Measurements from ENCODE around the gene KLK3.
"Not testable (repeated sequence)": the region's sequence is repeated elsewhere in the genome, so short reads cannot be mapped to it uniquely, and the experiment has no call there.

The KLK3 gene

DNA sequence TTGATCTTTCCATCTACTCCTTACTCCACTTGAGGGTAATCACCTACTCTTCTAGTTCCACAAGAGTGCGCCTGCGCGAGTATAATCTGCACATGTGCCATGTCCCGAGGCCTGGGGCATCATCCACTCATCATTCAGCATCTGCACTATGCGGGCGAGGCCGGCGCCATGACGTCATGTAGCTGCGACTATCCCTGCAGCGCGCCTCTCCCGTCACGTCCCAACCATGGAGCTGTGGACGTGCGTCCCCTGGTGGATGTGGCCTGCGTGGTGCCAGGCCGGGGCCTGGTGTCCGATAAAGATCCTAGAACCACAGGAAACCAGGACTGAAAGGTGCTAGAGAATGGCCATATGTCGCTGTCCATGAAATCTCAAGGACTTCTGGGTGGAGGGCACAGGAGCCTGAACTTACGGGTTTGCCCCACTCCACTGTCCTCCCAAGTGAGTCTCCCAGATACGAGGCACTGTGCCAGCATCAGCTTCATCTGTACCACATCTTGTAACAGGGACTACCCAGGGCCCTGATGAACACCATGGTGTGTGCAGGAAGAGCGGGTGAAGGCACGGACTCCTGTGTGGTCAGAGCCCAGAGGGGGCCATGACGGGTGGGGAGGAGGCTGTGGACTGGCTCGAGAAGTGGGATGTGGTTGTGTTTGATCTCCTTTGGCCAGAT, 15.8 kb downstream of the KLK3 start:
- DNase-seq = no peak

GRCh38 chr19:50873056-50873455, 18.3 kb downstream of the KLK3 start, which contains the start of gene KLK2:
TSS of gene KLK2 (plus strand) at chr19:50873439. CDS start at chr19:50873474, 35 bp downstream.
- DNase-seq = no peak

DNA sequence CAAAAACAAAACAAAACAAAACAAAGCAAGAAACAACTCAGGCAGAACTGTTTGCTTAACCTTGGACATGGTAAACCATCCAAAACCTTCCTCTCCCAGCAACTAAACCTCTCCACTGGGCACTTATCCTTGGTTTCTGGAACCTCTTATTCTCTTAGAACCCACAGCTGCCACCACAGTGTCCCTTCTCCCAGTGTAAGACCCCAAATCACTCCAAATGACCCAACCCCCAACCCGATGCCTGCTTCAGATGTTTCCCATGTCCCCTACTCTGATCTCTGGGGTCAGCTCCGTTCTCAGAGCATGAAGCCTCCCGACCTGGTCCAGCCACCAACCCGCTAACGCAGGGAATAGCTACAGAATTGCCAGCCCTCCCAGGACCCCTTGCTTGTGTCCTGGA, 19.5 kb downstream of the KLK3 start:
- no peak for DNase-seq

GRCh38 chr19:50875795-50876422, 21.2 kb downstream of the KLK3 start:
- no peak for DNase-seq

GRCh38 chr19:50876456-50876855, 21.7 kb downstream of the KLK3 start:
- no peak for DNase-seq

- DNase-seq = no peak
Observed at GRCh38 chr19:50877338-50877737, 22.6 kb downstream of the KLK3 start.

GRCh38 chr19:50878851-50879250, 24.1 kb downstream of the KLK3 start:
- DNase-seq = no peak

GRCh38 chr19:50880241-50880640, 25.5 kb downstream of the KLK3 start:
- DNase-seq = no peak

- no peak for DNase-seq
Observed at GRCh38 chr19:50882188-50882587, 27.5 kb downstream of the KLK3 start.

GRCh38 chr19:50889638-50890037, 34.9 kb downstream of the KLK3 start:
- DNase-seq = no peak

- DNase-seq = no peak
Observed at GRCh38 chr19:50890422-50891252, 35.9 kb downstream of the KLK3 start.

DNA sequence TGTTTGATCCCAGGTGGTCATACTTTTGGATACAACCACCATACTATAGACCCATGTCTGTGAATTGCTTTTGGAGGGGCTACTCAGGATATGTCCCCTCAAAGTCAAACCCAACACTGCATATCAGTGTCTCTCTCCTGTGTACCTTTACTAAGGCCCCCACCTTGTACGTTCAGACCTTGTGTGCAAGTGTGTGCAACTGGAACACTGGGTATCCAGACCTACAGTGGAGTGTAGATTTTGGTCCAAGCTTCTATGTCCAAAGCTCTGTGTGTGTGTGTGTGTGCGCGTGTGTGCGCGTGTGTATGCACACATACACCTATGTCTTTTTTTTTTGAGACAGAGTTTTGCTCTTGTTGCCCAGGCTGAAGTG, 36.5 kb downstream of the KLK3 start:
- DNase-seq = no peak

DNA sequence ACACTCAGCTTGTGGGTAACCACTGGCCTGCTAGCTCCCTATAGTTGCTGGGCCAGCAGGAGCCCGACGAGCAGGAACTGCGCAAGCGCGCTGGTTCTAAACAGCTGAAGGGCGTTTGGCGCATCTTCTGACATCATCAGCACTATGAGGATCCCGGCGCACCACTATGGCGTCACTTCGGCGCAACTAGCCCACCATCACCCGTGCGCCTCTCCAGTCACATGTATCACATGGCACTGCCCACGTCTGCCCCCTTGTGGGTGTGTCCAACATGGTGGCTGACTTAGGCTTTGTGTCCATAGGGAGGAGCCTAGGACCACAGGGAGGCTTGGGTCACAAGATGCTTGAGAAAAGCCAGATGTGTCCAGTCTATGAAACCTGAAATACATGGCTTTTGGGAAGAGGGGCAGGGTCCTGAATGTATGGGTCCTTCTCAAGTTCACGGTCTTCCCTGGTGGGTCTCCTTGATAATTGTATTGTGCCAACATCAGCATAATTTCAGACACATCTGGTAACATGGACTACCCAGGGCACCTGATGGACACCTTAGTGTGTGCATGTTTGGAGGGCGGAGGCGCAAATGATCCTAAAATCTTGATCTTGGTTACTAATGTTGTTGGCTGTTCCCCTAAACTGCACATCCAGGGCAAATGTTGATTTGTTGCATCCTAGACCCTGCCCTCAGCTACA, 38.5 kb downstream of the KLK3 start:
- no peak for DNase-seq

DNA sequence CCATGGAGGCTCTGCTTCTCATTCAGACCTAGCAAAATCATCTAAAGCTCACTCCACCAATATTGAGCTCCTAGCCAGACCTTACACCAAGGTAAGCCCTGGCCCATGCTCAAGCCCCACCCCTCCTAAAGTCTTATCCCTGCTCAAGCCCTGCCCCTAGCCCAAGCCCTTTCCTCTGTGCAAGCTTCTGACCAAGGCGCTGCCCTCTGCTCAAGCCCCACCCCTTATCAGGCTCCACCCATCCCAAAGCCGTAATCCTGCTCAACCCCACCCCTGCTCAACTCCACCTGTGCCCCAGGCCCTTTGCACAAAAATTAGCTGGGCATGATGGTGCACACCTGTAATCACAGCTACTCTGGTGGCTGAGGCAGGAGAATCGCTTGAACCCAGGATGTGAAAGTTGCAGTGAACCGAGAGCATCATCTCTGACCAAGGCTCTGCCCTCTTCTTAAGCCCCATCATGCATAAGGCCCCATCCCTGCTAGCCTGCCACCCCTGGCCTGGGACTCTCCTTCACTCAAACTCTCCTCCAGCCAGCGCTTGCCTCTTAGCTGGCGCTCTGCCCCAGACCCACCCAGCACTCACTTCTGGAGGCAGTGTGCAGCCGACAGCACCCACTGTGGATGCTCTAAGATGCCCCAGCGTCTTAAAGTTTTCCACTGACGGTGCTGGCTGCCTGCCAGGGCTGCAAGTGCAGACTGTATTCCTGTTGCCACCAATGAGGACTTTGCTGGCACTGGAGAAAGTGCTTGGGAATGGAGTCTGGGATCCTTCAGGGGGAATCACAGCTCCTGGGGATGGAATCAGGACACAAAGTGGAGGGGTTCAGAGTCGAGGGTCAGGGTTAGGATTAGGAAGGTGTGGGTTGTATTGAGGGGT, 40.0 kb downstream of the KLK3 start:
- no peak for DNase-seq

GRCh38 chr19:50896089-50896590, 41.4 kb downstream of the KLK3 start:
- DNase-seq = not testable (repeated sequence)

DNA sequence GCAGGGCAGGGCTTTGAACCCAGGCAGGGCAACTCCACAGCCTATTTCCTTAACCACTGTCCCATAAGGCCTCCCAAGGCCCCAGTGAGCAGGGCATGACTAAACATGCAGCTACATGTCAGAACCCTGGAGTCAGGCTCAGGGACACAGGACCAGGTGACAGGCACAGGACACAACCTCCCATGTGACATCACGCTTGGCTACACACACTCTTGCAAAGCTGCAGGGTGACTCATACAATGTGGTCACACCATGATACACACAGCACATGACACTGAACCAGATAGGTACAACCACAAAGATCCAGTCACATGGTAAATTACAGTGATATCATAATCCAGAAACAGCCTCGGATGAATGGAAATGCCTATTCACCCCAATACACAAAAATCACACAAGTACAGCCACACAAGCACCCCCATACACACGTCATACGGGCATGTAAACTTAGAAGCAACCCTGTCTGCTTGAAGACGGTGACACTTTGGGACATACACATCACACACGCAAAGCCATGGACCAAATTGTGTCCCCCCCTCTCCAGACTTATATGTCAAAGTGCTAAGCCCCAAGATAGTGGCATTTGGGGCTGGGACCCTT, 42.0 kb downstream of the KLK3 start:
- no peak for DNase-seq

DNA sequence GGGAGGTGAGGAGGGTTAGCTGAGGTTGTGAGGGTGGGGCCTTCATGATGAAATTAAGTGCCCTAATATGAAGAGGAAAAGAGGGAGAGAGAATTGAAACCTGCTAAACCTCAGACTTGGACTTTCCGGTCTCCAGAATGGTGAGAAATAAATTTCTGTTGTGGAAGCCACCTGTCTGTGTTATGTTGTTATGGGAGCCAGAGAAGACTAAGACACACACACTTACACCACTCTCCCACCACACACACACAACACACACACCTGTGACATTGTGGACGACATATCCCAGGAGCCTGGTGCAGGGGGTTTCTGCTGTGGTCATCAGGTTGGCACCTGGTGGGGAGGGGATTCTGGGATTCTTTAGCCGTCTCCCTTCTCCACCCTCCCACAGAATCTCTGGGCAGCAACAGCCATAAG, 42.5 kb downstream of the KLK3 start:
- DNase-seq = no peak

DNA sequence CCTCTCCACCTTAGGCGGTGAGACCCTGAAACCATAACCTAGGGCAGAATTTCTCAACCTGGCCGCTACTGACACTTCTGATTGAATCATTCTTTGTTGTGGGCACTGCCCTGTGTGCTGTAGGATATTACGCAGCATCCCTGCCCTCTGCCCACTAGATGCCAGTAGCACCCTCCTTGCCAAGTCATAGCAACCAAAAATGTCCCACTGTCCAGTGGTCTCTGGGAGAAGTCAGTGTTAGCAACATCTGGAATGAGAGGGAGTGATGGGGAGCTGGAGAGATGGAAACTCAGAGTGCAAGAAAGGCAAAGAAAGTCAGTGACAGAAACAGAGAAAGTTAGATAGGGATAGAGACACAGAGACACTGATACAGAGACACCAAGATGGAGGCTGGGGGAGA, 42.9 kb downstream of the KLK3 start:
- DNase-seq = no peak

- no peak for DNase-seq
Observed at GRCh38 chr19:50898018-50898417, 43.3 kb downstream of the KLK3 start.

GRCh38 chr19:50899569-50899968, 44.9 kb downstream of the KLK3 start:
- no peak for DNase-seq

DNA sequence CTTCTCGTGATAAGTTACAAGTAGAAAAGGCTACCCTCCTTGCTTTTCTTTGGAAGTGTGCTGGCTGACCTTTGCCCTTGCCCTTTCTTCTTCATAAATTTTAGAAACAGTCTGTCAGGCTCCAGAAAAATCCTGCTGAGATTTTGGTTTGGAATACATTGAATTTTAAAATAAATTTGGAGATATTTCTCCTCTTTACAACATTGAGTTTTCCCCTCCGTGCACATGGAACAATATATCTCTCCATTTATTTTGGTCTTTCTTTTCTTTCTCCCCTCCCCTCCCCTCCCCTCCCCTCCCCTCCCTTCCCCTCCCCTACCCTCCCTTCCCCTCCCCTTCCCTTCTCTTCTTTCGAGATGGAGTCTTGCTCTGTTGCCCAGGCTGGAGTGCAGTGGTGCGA, 47.9 kb downstream of the KLK3 start:
- DNase-seq = no peak

GRCh38 chr19:50906217-50906616, 51.5 kb downstream of the KLK3 start:
- no peak for DNase-seq
